Astrocyte of the spinal cord (primary cell): ENCODE measurements around the gene NRXN2.

ENCODE experiments used
- DNase-seq: peaks from one replicate; pipeline ENCODE4 v3.0.0; 2011; ENCODE audit warnings: low read depth, low spot score
- H3K4me3 ChIP-seq: 2 replicates; pipeline ENCODE4 v1.5.1; 2011; ENCODE audit warnings: low read depth, mild to moderate bottlenecking, low read length, moderate library complexity
- in situ Hi-C: cut with HindIII; loops from 2 replicates; pipeline ENCODE4 v1.10.0; 2017; ENCODE audit warnings: low sequenced_read_pairs
- TF ChIP-seq, protein P1 (sequence below): IDR thresholded peaks from 2 replicates; pipeline ENCODE4 v1.5.1; 2012; ENCODE audit warnings: low read depth, mild to moderate bottlenecking, low read length, inconsistent platforms

NRXN2 gene

DNA sequence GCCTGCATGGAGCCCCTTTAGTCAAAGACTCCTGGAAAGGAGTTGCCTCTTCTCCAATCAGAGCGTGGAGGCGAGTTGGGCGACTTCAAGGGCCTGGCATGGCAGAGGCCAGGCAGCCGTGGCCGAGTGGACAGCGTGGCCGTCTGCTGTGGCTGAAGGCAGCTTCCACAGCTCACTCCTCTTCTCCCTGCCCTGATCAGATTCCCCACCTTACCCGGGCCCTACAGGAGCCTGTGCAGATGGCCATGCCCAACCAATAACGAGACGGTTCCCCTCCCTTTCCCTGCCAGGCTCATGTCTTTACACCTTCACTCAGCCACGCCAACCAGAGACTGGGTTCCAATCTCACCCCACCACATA is 152.0 kb downstream of the NRXN2 start:
- TF ChIP-seq, protein P1, sequence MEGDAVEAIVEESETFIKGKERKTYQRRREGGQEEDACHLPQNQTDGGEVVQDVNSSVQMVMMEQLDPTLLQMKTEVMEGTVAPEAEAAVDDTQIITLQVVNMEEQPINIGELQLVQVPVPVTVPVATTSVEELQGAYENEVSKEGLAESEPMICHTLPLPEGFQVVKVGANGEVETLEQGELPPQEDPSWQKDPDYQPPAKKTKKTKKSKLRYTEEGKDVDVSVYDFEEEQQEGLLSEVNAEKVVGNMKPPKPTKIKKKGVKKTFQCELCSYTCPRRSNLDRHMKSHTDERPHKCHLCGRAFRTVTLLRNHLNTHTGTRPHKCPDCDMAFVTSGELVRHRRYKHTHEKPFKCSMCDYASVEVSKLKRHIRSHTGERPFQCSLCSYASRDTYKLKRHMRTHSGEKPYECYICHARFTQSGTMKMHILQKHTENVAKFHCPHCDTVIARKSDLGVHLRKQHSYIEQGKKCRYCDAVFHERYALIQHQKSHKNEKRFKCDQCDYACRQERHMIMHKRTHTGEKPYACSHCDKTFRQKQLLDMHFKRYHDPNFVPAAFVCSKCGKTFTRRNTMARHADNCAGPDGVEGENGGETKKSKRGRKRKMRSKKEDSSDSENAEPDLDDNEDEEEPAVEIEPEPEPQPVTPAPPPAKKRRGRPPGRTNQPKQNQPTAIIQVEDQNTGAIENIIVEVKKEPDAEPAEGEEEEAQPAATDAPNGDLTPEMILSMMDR: no peak
- in situ Hi-C loops: no loop called here

DNA sequence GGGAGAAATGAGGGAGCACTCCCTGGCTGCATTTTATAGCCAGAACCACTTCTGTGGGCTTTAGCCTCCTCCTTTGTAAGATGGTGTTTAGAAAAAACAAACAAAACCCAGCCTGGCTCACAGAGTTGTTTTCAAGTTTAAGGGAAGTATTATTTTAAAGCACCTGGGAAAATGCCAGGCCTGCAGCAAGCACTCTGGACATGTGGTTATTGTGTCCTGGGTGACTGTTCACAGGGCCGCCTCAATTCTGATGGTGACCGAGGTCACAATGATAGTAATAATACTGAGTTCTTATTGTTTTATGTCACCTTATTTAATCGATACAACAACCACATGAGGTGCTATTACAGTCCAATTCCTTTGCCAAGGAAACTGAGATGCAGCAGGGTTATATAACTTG is 152.7 kb downstream of the NRXN2 start:
- H3K4me3 ChIP-seq: no peak overlapping the region
- in situ Hi-C loops: no loop called here
- no peak for DNase-seq
- TF ChIP-seq, protein P1: no peak

More for the DNA sequence above, 152.0 kb downstream of the NRXN2 start:
- DNase-seq: no peak
- H3K4me3 ChIP-seq: no peak overlapping the region

DNA sequence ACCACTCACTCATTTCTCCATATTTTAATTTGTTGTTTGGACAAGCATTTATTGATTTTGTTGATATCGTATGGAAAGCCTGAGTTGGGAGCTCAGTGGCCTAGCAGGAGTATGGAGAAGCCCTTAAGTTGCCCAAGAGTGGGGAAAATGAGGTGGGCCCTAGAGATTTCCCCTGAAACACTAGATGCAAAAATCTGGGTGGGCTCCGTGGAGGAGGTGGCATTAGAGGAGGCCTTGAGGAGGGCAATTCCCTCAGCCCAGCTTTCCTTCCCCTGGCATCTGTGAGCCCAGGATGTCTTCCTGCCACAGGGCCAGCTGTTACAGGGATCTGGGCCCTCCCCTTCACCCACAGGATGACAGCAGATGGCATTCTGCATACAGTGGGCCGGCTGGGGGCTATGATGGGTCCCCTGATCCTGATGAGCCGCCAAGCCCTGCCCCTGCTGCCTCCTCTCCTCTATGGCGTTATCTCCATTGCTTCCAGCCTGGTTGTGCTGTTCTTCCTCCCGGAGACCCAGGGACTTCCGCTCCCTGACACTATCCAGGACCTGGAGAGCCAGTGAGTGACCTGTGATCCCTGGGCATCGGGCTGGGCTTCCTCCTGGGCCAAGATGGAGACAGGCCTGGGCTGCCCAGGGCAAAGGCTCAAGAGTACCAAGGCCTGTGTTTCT is 153.6 kb downstream of the NRXN2 start:
- in situ Hi-C loops: no loop called here
- TF ChIP-seq, protein P1: no peak
- H3K4me3 ChIP-seq: no peak overlapping the region
- DNase-seq: no peak

DNA sequence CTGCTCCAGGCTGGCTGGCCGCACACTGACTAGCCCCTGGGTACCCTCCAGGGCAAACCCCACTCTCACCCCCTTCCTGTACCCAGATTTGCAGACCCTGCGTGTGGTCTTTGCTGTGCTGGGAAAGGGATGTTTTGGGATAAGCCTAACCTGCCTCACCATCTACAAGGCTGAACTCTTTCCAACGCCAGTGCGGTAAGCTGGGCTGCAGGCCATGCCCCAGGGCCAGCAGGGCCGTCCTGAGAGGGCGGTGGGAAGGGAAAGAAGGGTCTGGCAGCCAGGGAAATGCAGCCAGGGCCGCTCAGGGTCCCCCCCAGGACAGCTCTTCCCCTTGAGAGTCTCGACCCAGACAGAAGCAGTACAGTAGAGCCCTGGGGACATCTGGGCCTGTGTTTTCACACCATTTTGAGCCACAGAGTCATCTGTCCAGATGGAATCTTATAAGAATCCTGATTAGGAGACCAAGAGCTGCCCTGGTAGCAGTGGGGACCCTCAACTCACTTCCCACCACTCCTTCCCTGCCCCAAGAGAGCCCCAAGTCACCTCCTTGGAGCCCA is 154.3 kb downstream of the NRXN2 start:
- in situ Hi-C loops: no loop called here
- TF ChIP-seq, protein P1: no peak

DNA sequence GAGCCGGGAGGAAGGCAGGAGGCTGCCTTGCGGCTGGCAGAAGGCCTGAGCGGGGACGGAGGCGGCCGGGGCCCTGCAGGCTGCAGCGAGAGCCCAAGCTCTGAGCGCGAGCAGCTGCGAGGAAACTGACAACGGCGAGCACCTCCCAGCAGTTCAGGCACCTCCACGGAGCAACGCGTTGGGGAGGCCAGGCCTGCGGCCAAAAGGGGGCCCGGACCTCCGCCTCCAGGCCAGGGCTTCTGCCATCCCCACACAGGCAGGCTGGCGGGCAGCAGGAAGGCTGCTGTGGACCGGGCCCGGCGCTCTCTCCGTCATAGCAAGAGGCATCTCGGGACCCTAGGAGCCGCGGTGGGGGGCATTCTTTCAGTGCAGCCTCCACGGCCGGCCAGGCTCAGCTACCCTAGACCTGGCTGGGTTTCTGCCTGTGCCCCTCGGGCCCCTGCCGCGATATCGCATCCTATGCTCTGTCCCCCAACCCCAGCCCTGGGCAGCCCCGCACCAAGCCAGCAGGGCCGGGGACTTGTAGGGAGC is 154.9 kb downstream of the NRXN2 start:
- in situ Hi-C loops: no loop called here
- no peak overlapping the region for H3K4me3 ChIP-seq
- TF ChIP-seq, protein P1: no peak
- no peak for DNase-seq

More for the DNA sequence above, 154.3 kb downstream of the NRXN2 start:
- H3K4me3 ChIP-seq: no peak overlapping the region
- DNase-seq: no peak

DNA sequence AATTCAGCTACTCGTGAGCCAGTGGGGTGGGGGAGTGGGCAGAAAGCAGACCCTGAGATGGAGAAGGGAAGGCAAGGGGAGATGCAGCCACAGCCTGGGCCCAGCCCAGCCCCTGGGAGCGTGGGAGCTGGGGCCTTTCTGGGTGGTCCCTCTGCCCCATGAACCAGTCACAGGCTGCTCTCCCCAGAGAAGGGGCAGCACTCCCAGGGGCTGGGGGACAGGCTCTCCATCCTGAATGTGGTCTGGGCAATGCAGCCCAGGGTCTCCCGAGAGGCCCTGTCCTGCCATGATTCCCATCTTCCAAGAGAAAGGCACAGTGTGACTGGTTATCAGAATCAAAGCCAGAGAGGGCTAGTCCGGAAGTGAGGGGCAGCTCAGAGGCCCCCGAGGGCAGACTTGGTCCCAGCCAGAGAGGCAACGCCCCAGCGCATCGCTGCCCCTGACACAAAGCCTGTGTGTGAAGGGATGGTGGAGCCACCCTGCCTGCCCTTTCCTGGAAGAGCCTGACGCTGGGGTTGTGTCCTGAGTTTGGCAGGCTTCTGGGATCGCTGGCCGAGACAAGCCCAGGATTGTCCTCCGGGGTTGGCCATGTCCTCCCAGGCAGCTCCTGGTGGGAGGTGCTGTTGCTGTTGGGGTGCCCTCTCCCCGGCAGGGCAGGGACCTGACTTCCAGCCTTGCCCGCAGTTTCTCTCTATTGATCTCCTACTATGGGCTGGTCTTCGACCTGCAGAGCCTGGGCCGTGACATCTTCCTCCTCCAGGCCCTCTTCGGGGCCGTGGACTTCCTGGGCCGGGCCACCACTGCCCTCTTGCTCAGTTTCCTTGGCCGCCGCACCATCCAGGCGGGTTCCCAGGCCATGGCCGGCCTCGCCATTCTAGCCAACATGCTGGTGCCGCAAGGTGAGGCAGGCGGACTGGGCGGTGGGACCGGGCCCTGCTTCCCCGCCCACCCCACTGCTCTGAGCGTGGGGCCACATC is 155.8 kb downstream of the NRXN2 start:
- H3K4me3 ChIP-seq: no peak overlapping the region
- DNase-seq: no peak
- in situ Hi-C loops: no loop called here
- TF ChIP-seq, protein P1: no peak
